ENCODE data around the gene CDK9.

The CDK9 gene

GRCh38 chr9:127769101-127769500 is 16.7 kb upstream of the CDK9 start:
- TF ChIP-seq TAF1 (IDR thresholded peaks at IDR 0.05; ENCODE audit: borderline replicate concordance, insufficient read depth, low read length): no peak
- no peak for TF ChIP-seq FOXP2 (optimal IDR thresholded peaks at IDR 0.05; ENCODE audit: borderline replicate concordance, extremely low read depth, extremely low read length, insufficient read depth)
- TF ChIP-seq REST (IDR thresholded peaks at IDR 0.05; ENCODE audit: insufficient read depth in 1 of 2, low read depth in 2 of 2, low read length in 2 of 2): no peak
- TF ChIP-seq SIN3A (IDR thresholded peaks at IDR 0.05; ENCODE audit: borderline replicate concordance, insufficient read depth, low read length): no peak
- TF ChIP-seq POLR2AphosphoS5 (IDR thresholded peaks at IDR 0.05; ENCODE audit: low read depth, low read length): no peak

GRCh38 chr9:127769929-127770582 is 15.8 kb upstream of the CDK9 start:
- TF ChIP-seq POLR2AphosphoS5 (IDR thresholded peaks at IDR 0.05; ENCODE audit: low read depth, low read length) (no peak), TAF1 (IDR thresholded peaks at IDR 0.05; ENCODE audit: borderline replicate concordance, insufficient read depth, low read length) (no peak), SIN3A (IDR thresholded peaks at IDR 0.05; ENCODE audit: borderline replicate concordance, insufficient read depth, low read length) (no peak), REST (IDR thresholded peaks at IDR 0.05; ENCODE audit: insufficient read depth in 1 of 2, low read depth in 2 of 2, low read length in 2 of 2) (no peak), FOXP2 (optimal IDR thresholded peaks at IDR 0.05; ENCODE audit: borderline replicate concordance, extremely low read depth, extremely low read length, insufficient read depth) (no peak)

DNA sequence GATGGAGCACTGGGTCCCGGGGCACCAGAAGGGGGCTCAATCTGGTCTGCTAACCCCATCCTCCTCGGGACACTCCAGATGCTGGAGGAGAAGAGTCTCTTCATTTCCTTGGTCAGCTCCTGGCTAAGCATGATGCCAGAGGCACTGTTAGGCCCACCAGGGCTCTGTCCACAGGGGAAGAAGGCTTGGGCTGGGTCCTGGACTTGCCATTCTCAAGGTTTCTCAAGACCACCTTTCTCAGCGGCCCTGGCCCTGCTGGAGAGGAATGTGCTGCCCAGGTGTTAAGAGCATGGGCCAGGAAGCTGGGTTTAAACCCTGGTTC is 15.3 kb upstream of the CDK9 start:
- TF ChIP-seq TAF1 (IDR thresholded peaks at IDR 0.05; ENCODE audit: borderline replicate concordance, insufficient read depth, low read length): no peak
- no peak for TF ChIP-seq FOXP2 (optimal IDR thresholded peaks at IDR 0.05; ENCODE audit: borderline replicate concordance, extremely low read depth, extremely low read length, insufficient read depth)
- no peak for TF ChIP-seq REST (IDR thresholded peaks at IDR 0.05; ENCODE audit: insufficient read depth in 1 of 2, low read depth in 2 of 2, low read length in 2 of 2)
- TF ChIP-seq POLR2AphosphoS5 (IDR thresholded peaks at IDR 0.05; ENCODE audit: low read depth, low read length): no peak
- TF ChIP-seq SIN3A (IDR thresholded peaks at IDR 0.05; ENCODE audit: borderline replicate concordance, insufficient read depth, low read length): no peak

DNA sequence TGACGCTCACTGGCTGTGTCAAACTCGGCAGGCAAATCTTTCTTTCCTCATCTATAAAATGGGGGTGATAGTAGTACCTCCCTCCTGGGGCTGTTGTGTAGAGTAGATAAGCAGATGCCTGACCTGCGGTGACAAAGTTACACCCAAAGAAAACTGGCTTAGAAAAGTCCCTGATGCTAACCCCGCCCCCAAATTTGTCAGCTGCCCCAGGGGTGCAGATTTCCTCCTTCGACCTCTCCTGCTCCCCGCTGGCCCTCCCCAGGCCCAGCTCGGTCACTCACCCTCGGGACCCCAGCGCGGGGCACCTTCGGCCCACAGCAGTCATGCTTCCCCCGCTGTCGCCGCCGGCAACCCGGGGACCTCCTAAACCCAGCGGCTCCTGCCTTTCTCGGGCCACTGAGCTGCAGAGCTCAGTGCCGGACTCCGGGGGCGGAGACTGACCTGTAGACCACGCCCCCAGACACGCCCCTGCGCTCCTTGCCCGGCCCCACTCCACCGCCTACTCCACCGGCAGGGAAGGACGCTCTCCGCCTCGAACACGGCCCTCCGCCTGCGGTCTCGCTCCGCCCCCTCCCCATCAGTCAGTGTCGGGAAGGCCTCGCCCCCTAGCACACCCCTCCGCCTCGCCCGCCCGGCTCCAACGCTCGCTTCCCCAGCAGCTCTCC is 14.8 kb upstream of the CDK9 start:
- TF ChIP-seq POLR2AphosphoS5 (IDR thresholded peaks at IDR 0.05; ENCODE audit: low read depth, low read length) (no peak), REST (IDR thresholded peaks at IDR 0.05; ENCODE audit: insufficient read depth in 1 of 2, low read depth in 2 of 2, low read length in 2 of 2) (no peak), SIN3A (IDR thresholded peaks at IDR 0.05; ENCODE audit: borderline replicate concordance, insufficient read depth, low read length) (no peak), TAF1 (IDR thresholded peaks at IDR 0.05; ENCODE audit: borderline replicate concordance, insufficient read depth, low read length) (no peak), FOXP2 (optimal IDR thresholded peaks at IDR 0.05; ENCODE audit: borderline replicate concordance, extremely low read depth, extremely low read length, insufficient read depth) (no peak)

All from PFSK-1 (cell line).